HEK293T (cell line): ENCODE data around the gene CBFA2T2.

Source experiments
- CTCF ChIA-PET: fragments of 350-600 bp; formaldehyde crosslinking; extraction: SDS; loops from one replicate; lab custom pipeline; 2021; ENCODE audit warnings: antibody characterized with exemption, inconsistent platforms; lab: Yijun Ruan, JAX
- POLR2A ChIA-PET: fragments of 350-600 bp; formaldehyde crosslinking; extraction: SDS; loops from one replicate; lab custom pipeline; 2020; ENCODE audit warnings: antibody characterized with exemption, inconsistent platforms; lab: Yijun Ruan, JAX
- DNase-seq: peaks from one replicate; pipeline ENCODE4 v3.0.0; 2012; ENCODE audit warnings: mixed read lengths; ENCODE audit errors: extremely low spot score
- ARNT ChIP-seq: fragments of 450-650 bp; IDR thresholded peaks from 2 replicates; pipeline ENCODE4 v1.6.1; 2017; ENCODE audit warnings: mild to moderate bottlenecking
- BHLHE40 ChIP-seq: fragments of 450-650 bp; IDR thresholded peaks from 2 replicates; pipeline ENCODE4 v1.6.1; 2016; ENCODE audit warnings: mild to moderate bottlenecking, moderate library complexity, borderline replicate concordance
- CTBP1 ChIP-seq: fragments of 450-650 bp; IDR thresholded peaks from 2 replicates; pipeline ENCODE4 v1.6.1; 2016; ENCODE audit warnings: borderline replicate concordance
- ELF4 ChIP-seq: fragments of 450-650 bp; IDR thresholded peaks from 2 replicates; pipeline ENCODE4 v1.6.1; 2017; ENCODE audit warnings: antibody characterized with exemption
- FOXA1 ChIP-seq: fragments of 450-650 bp; IDR thresholded peaks from 2 replicates; pipeline ENCODE4 v1.6.1; 2016; ENCODE audit warnings: mild to moderate bottlenecking
- FOXK2 ChIP-seq: fragments of 450-650 bp; IDR thresholded peaks from 2 replicates; pipeline ENCODE4 v1.6.1; 2016; ENCODE audit warnings: mild to moderate bottlenecking
- FOXM1 ChIP-seq: fragments of 450-650 bp; IDR thresholded peaks from 2 replicates; pipeline ENCODE4 v1.6.1; 2017; ENCODE audit warnings: mild to moderate bottlenecking, borderline replicate concordance
- HDGF ChIP-seq: fragments of 450-650 bp; IDR thresholded peaks from 2 replicates; pipeline ENCODE4 v1.6.1; 2017; ENCODE audit warnings: antibody characterized with exemption, borderline replicate concordance
- L3MBTL2 ChIP-seq: fragments of 450-650 bp; conservative IDR thresholded peaks from 2 replicates; pipeline ENCODE4 v1.6.1; 2016; ENCODE audit warnings: mild to moderate bottlenecking
- LEF1 ChIP-seq: fragments of 450-650 bp; IDR thresholded peaks from 2 replicates; pipeline ENCODE4 v1.6.1; 2017; ENCODE audit warnings: mild to moderate bottlenecking, borderline replicate concordance
- NFRKB ChIP-seq: fragments of 450-650 bp; IDR thresholded peaks from 2 replicates; pipeline ENCODE4 v1.6.1; 2016; ENCODE audit warnings: mild to moderate bottlenecking, moderate library complexity
- PKNOX1 ChIP-seq: fragments of 450-650 bp; IDR thresholded peaks from 2 replicates; pipeline ENCODE4 v1.6.1; 2016
- SP1 ChIP-seq: fragments of 450-650 bp; IDR thresholded peaks from 2 replicates; pipeline ENCODE4 v1.6.1; 2017
- SUZ12 ChIP-seq: fragments of 450-650 bp; IDR thresholded peaks from 2 replicates; pipeline ENCODE4 v1.6.1; 2016; ENCODE audit warnings: mild to moderate bottlenecking
- TARDBP ChIP-seq: fragments of 450-650 bp; IDR thresholded peaks from 2 replicates; pipeline ENCODE4 v1.6.1; 2016
- ZNF384 ChIP-seq: fragments of 450-650 bp; IDR thresholded peaks from 2 replicates; pipeline ENCODE4 v1.6.1; 2016

CBFA2T2 gene

GRCh38 chr20:33664085-33664761, 174.3 kb downstream of the CBFA2T2 start:
- CTCF ChIA-PET: no interaction called here
- POLR2A ChIA-PET: interaction anchor here (0.7 to 4.2 kb wide), 13 partner anchors 9 to 263 kb away, joined by 3 to 23 read pairs (median 8); partner anchors contain the start of genes CBFA2T2, CDK5RAP1 and NECAB3
- TF ChIP-seq ELF4 (no peak), LEF1 (no peak), NFRKB (no peak), ZNF384 (no peak), SUZ12 (no peak), FOXK2 (no peak)
- no peak for DNase-seq

GRCh38 chr20:33664762-33665144, 174.9 kb downstream of the CBFA2T2 start:
- no peak for DNase-seq
- TF ChIP-seq LEF1 (no peak), FOXK2 (no peak), ELF4 (no peak), BHLHE40 (no peak), SUZ12 (no peak), SP1 (no peak), FOXM1 (no peak), ZNF384 (no peak), HDGF (no peak), NFRKB (no peak), L3MBTL2 (no peak), TARDBP (no peak), FOXA1 (no peak)
- POLR2A ChIA-PET: interaction anchor here (1.8 to 4.2 kb wide), 7 partner anchors 8 to 175 kb away, joined by 6 to 23 read pairs (median 17); partner anchors contain the start of genes CBFA2T2 and NECAB3
- CTCF ChIA-PET: no interaction called here

GRCh38 chr20:33666293-33667244, 176.7 kb downstream of the CBFA2T2 start, which contains the start of gene ACTL10:
TSS of gene ACTL10 (plus strand) at chr20:33666943. CDS start at chr20:33667498, 555 bp downstream.
- DNase-seq: peak; percentile 68
- ChIA-PET POLR2A (interaction anchor here (1.4 kb wide), 1 partner anchor 177 kb away, joined by 3 read pairs; the partner anchor contains the start of gene CBFA2T2), CTCF (no interaction called here)
- TF ChIP-seq L3MBTL2 (no peak), SP1 (no peak), PKNOX1 (no peak), LEF1 (no peak), FOXK2 (no peak), ARNT (no peak), TARDBP (no peak), SUZ12 (no peak), ELF4 (no peak), HDGF (no peak), FOXM1 (no peak)

GRCh38 chr20:33667245-33667675, 177.4 kb downstream of the CBFA2T2 start:
- ChIA-PET POLR2A (interaction anchor here (1.4 kb wide), 1 partner anchor 177 kb away, joined by 3 read pairs; the partner anchor contains the start of gene CBFA2T2), CTCF (no interaction called here)
- DNase-seq: no peak
- no peak for TF ChIP-seq PKNOX1
- TF ChIP-seq LEF1: no peak

- POLR2A ChIA-PET: interaction anchor here (1.4 kb wide), 1 partner anchor 178 kb away, joined by 3 read pairs; the partner anchor contains the start of gene CBFA2T2
- TF ChIP-seq FOXK2 (no peak), SUZ12 (no peak), FOXA1 (no peak), HDGF (no peak), FOXM1 (no peak), CTBP1 (no peak), ELF4 (no peak), TARDBP (no peak)
- peak; percentile 64 for DNase-seq
- CTCF ChIA-PET: no interaction called here
Measured at GRCh38 chr20:33667676-33668465, 178.0 kb downstream of the CBFA2T2 start.
